Kidney (tissue), 14 donors: ENCODE measurements around the gene DSG2. TPM values are rescaled to one million over a fixed set of nuclear protein-coding genes. Genes with fewer than 3 reads are reported as not detected.

Experiments
- DNase-seq, 5 donors: peaks; one replicate each; pipeline ENCODE4 v3.0.0-alpha.2; 2013 to 2020
- FAIRE-seq: peaks from 2 replicates; lab custom pipeline; 2012; peaks lifted over from hg19 to GRCh38; lab: Jason Lieb, UNC
- H3K27ac ChIP-seq, 2 donors: one replicate each; pipeline ENCODE4 v1.7.0; 2013; ENCODE audit warnings: low read depth in 2 of 2, low read length in 2 of 2, inconsistent platforms in 1 of 2
- H3K27me3 ChIP-seq: one replicate; pipeline ENCODE4 v1.7.1; 2013; ENCODE audit warnings: low read length, inconsistent platforms; ENCODE audit not compliant: control insufficient read depth, insufficient read depth
- H3K36me3 ChIP-seq, 3 donors: one replicate each; pipeline versions ENCODE4 v1.7.0 to v1.7.1; 2013; ENCODE audit warnings: low read length in 3 of 3, control low read depth in 1 of 3, inconsistent platforms in 1 of 3; ENCODE audit not compliant: insufficient read depth in 3 of 3, control insufficient read depth in 2 of 3
- H3K4me1 ChIP-seq, 3 donors: one replicate each; pipeline versions ENCODE4 v1.7.0 to v1.7.1; 2013; ENCODE audit warnings: low read length in 3 of 3, inconsistent platforms in 1 of 3, low read depth in 1 of 3; ENCODE audit not compliant: control insufficient read depth in 2 of 3, insufficient read depth in 2 of 3
- H3K4me3 ChIP-seq, 3 donors: one replicate each; pipeline versions ENCODE4 v1.7.0 to v1.8.1; 2013; ENCODE audit warnings: low read length in 3 of 3, control low read depth in 1 of 3, inconsistent platforms in 1 of 3
- H3K9ac ChIP-seq, 3 donors: one replicate each; pipeline versions ENCODE4 v1.7.0 to v1.7.1; 2013; ENCODE audit warnings: low read length in 3 of 3, control low read depth in 1 of 3, inconsistent platforms in 1 of 3
- H3K9me3 ChIP-seq, 3 donors: one replicate each; pipeline versions ENCODE4 v1.7.0 to v1.7.1; 2013; ENCODE audit warnings: low read length in 3 of 3, control low read depth in 1 of 3, inconsistent platforms in 1 of 3; ENCODE audit not compliant: control insufficient read depth in 2 of 3, insufficient read depth in 1 of 3
- intact Hi-C: fragments of 100-400 bp; cut with DNase I; formaldehyde crosslinking; loops from one replicate; pipeline ENCODE4 v1.11.1; 2022
- polyA plus RNA-seq: library from polyadenylated mRNA; stranded (reverse); fragments of 350-450 nt; fragmentation: Illumina TruSeq; extraction: RNeasy Lipid Tissue Mini Kit (QIAGEN cat#74804); gene quantifications from one replicate; pipeline ENCODE4 v1.2.3, GENCODE V29; 2014; ENCODE audit warnings: low read depth, low replicate concordance; ENCODE audit not compliant: insufficient read depth
- total RNA-seq: library from RNA; stranded (reverse); fragmentation: NEBNext Ultra II Directional; extraction: Animal tissue kit (Norgen Biotek cat#: 25700); gene quantifications from one replicate; pipeline ENCODE4 v1.2.1, GENCODE V29; 2021
- TF ChIP-seq, protein P1 (sequence below): IDR thresholded peaks from 3 replicates; pipeline ENCODE4 v1.5.1; 2012; ENCODE audit warnings: mild to moderate bottlenecking, moderate library complexity, borderline replicate concordance; ENCODE audit not compliant: insufficient read depth; ENCODE audit errors: extremely low read depth
- donor health status: control.
- donor health status: control.
- donor health status: control.
- donor health status: control.
- donor health status: control.
- donor health status: DM: yes; HTN: yes; CAD: no.
- donor health status: Normal renal cell carcinoma (clear cell type).

The DSG2 gene
- total and polyA plus RNA-seq, 2 donors from 2014 or later, result 20.5 to 63.0 TPM

DNA sequence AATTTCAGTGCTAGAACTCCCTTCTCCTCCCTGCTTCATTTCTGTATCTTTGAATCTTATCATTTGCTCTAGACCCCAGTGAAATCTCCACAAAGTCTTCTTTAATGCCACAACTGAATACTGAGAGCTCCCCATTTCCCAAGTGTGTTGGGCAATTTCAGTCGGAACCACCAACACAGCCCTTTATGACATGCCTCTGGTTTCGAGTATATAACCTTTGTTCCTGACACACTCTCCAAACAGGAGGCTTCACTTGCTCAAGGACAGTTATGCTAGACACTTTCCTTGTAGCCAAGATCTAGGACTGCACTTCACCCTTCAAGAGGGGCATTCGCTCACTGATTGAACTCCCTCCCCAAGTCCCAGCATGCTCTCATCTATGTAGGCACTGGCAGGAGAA is 75.1 kb downstream of the DSG2 start:
- no peak for DNase-seq
- Histone ChIP-seq H3K4me1 (peaks cover 0 to under 1% (median 0%) of the 10 kb centered on the region in 3 donors), H3K9me3 (no peaks in the 10 kb centered on the region), H3K36me3 (no peaks in the 10 kb centered on the region), H3K27me3 (no peaks in the 10 kb centered on the region), H3K9ac (no peak overlapping the region), H3K27ac (no peak overlapping the region), H3K4me3 (no peak overlapping the region)
- TF ChIP-seq, protein P1, sequence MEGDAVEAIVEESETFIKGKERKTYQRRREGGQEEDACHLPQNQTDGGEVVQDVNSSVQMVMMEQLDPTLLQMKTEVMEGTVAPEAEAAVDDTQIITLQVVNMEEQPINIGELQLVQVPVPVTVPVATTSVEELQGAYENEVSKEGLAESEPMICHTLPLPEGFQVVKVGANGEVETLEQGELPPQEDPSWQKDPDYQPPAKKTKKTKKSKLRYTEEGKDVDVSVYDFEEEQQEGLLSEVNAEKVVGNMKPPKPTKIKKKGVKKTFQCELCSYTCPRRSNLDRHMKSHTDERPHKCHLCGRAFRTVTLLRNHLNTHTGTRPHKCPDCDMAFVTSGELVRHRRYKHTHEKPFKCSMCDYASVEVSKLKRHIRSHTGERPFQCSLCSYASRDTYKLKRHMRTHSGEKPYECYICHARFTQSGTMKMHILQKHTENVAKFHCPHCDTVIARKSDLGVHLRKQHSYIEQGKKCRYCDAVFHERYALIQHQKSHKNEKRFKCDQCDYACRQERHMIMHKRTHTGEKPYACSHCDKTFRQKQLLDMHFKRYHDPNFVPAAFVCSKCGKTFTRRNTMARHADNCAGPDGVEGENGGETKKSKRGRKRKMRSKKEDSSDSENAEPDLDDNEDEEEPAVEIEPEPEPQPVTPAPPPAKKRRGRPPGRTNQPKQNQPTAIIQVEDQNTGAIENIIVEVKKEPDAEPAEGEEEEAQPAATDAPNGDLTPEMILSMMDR, result no peak
- intact Hi-C loops, result no loop called here
- no peak for FAIRE-seq

DNA sequence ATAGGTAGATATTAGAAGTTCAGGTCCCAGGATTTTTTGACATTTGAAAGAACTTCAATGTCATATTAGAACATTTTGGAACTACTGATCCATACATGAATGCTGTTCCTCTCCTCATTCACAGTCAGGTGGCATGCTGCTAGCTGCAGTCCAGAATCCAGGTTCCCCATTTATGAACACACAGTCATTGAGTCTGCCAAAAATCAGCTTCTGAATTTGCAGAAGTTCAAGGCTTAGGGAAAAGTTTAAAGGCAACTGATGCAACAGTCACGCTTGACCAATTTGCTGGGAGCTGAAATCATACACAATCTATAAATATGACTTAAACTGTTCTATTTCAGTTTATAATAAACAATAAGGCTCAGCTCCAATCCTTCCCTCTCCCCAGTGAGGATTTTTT is 76.4 kb downstream of the DSG2 start:
- intact Hi-C loops, result no loop called here
- Histone ChIP-seq H3K27me3 (no peaks in the 10 kb centered on the region), H3K4me3 (no peak overlapping the region), H3K9ac (no peak overlapping the region), H3K27ac (no peak overlapping the region), H3K9me3 (no peaks in the 10 kb centered on the region), H3K4me1 (no peaks in the 10 kb centered on the region), H3K36me3 (no peaks in the 10 kb centered on the region)
- DNase-seq (no peak), FAIRE-seq (no peak)
- TF ChIP-seq, protein P1, result no peak

DNA sequence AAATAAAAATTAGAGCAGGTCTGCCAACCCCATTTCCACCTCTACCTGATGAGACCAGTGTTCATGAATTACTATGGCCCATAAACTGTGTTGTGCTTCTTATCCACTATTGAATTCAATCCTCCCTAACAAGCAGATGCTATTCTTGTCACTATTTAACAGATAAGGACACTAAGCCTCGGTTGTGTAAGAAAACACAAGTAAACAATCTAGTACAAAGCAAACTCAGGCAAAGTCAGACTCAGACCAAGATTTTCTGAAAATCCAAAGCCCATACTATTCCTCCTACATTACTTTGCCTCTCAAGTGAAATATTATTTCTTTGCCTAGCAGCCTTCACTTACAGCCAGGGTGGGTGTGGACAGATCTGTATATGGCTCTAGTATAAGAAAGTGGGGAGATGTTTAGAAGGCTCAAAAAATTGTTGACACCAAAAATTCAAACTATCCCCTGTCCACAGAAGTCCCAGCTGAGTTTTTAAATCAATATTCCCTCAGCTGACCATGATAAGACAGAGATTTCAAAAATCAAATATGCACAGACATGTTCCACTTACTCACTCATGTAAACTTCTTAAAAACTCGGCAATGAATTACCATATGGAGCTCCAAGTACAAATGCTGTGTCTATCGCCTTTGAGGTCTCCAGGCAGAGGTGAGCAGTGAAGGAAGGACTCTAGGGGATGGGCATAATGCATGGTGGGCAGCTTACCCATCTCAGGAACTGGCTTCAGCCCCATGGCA is 77.7 kb downstream of the DSG2 start:
- H3K4me1 ChIP-seq, result no peaks in the 10 kb centered on the region
- TF ChIP-seq, protein P1, result no peak
- DNase-seq, result no peak
- no peak overlapping the region for H3K27ac ChIP-seq
- H3K9me3 ChIP-seq, result no peaks in the 10 kb centered on the region
- intact Hi-C loops, result no loop called here
- H3K27me3 ChIP-seq, result no peaks in the 10 kb centered on the region
- no peaks in the 10 kb centered on the region for H3K36me3 ChIP-seq
- no peak overlapping the region for H3K9ac ChIP-seq
- no peak overlapping the region for H3K4me3 ChIP-seq
- FAIRE-seq, result no peak
